PFSK-1 (cell line): Measurements from ENCODE around the gene SEC24C.

Experiments
- FOXP2 ChIP-seq: optimal IDR thresholded peaks from 2 replicates; pipeline ENCODE3; 2011; ENCODE audit warnings: borderline replicate concordance, control low read depth, inconsistent platforms; ENCODE audit not compliant: insufficient read depth; ENCODE audit errors: extremely low read length, extremely low read depth
- POLR2AphosphoS5 ChIP-seq: IDR thresholded peaks from 2 replicates; pipeline ENCODE4 v1.6.1; 2012; ENCODE audit warnings: low read depth, mild to moderate bottlenecking, control low read depth, low read length, moderate library complexity
- REST ChIP-seq, 2 experiments: IDR thresholded peaks; 2 replicates each; pipeline versions ENCODE4 v1.6.1 to v1.8.0; 2011 to 2012; ENCODE audit warnings: low read depth in 2 of 2, low read length in 2 of 2, control low read depth in 1 of 2, inconsistent platforms in 1 of 2, mild to moderate bottlenecking in 1 of 2, moderate library complexity in 1 of 2; ENCODE audit not compliant: insufficient read depth in 1 of 2
- SIN3A ChIP-seq: IDR thresholded peaks from 2 replicates; pipeline ENCODE4 v1.6.1; 2012; ENCODE audit warnings: mild to moderate bottlenecking, low read length, moderate library complexity, borderline replicate concordance; ENCODE audit not compliant: insufficient read depth
- TAF1 ChIP-seq: IDR thresholded peaks from 2 replicates; pipeline ENCODE4 v1.6.1; 2012; ENCODE audit warnings: low read length, control low read depth, borderline replicate concordance; ENCODE audit not compliant: insufficient read depth

GRCh38 chr10:73818402-73818801 lies 74.2 kb downstream of the SEC24C start:
- TF ChIP-seq POLR2AphosphoS5 (no peak), FOXP2 (no peak), REST (IDR thresholded peaks at IDR 0.05; ENCODE audit: insufficient read depth in 1 of 2, low read depth in 2 of 2, low read length in 2 of 2) (no peak), SIN3A (no peak), TAF1 (no peak)
